Rectal smooth muscle tissue (tissue), 1 donor: ENCODE results near the gene ITGB3BP.
"Not testable (repeated sequence)": the region's sequence is repeated elsewhere in the genome, so short reads cannot be mapped to it uniquely, and the experiment has no call there.

ENCODE experiments used
- H3K27ac ChIP-seq: one replicate; pipeline ENCODE4 v1.7.0; 2013; ENCODE audit warnings: low read depth, low read length, inconsistent platforms
- H3K27me3 ChIP-seq: one replicate; pipeline ENCODE4 v1.7.0; 2013; ENCODE audit warnings: low read length; ENCODE audit not compliant: control insufficient read depth, insufficient read depth
- H3K36me3 ChIP-seq: one replicate; pipeline ENCODE4 v1.7.0; 2013; ENCODE audit warnings: low read length; ENCODE audit not compliant: control insufficient read depth, insufficient read depth
- H3K4me1 ChIP-seq: one replicate; pipeline ENCODE4 v1.7.0; 2013; ENCODE audit warnings: low read length; ENCODE audit not compliant: control insufficient read depth, insufficient read depth
- H3K4me3 ChIP-seq: one replicate; pipeline ENCODE4 v1.7.0; 2013; ENCODE audit warnings: low read length
- H3K9ac ChIP-seq: one replicate; pipeline ENCODE4 v1.7.0; 2013; ENCODE audit warnings: low read length

ITGB3BP gene

DNA sequence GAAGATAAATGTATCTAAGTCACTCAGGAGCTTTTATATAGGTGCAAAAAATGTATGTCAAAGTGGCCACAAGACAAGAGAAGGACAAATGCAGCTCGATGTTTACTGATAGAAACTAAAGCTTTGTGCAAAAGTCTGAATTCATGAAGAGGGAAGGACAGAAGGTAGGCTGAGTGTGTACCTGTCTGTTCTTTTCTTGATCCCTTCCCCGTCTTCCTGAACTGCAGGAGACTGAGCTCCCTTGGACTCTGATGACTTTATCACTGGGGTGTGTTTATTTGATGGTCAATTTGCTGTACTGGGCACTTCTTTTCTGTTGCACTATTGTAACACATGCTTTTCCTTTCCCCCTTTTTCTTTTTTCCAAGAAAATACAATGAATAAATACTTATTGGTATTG is 25.4 kb downstream of the ITGB3BP start:
- H3K27ac ChIP-seq: no peak overlapping the region
- H3K9ac ChIP-seq: no peak overlapping the region
- H3K4me3 ChIP-seq: no peak overlapping the region
- no peaks in the 10 kb centered on the region for H3K36me3 ChIP-seq
- H3K27me3 ChIP-seq: no peaks in the 10 kb centered on the region
- H3K4me1 ChIP-seq: no peaks in the 10 kb centered on the region

- Histone ChIP-seq H3K4me3 (no peak overlapping the region), H3K36me3 (no peaks in the 10 kb centered on the region), H3K4me1 (peaks cover 8% of the 10 kb centered on the region), H3K27ac (peak overlapping the region; percentile 48), H3K27me3 (no peaks in the 10 kb centered on the region), H3K9ac (no peak overlapping the region)
Observed at GRCh38 chr1:63487336-63488065, 35.5 kb downstream of the ITGB3BP start.

GRCh38 chr1:63486629-63487028 is 36.4 kb downstream of the ITGB3BP start:
- Histone ChIP-seq H3K27ac (no peak overlapping the region), H3K9ac (no peak overlapping the region), H3K36me3 (no peaks in the 10 kb centered on the region), H3K4me3 (no peak overlapping the region), H3K4me1 (peaks cover 8% of the 10 kb centered on the region), H3K27me3 (no peaks in the 10 kb centered on the region)

GRCh38 chr1:63480057-63480456 is 43.0 kb downstream of the ITGB3BP start:
- H3K4me3 ChIP-seq: no peak overlapping the region
- no peaks in the 10 kb centered on the region for H3K4me1 ChIP-seq
- no peaks in the 10 kb centered on the region for H3K36me3 ChIP-seq
- H3K27me3 ChIP-seq: no peaks in the 10 kb centered on the region
- H3K27ac ChIP-seq: no peak overlapping the region
- no peak overlapping the region for H3K9ac ChIP-seq

DNA sequence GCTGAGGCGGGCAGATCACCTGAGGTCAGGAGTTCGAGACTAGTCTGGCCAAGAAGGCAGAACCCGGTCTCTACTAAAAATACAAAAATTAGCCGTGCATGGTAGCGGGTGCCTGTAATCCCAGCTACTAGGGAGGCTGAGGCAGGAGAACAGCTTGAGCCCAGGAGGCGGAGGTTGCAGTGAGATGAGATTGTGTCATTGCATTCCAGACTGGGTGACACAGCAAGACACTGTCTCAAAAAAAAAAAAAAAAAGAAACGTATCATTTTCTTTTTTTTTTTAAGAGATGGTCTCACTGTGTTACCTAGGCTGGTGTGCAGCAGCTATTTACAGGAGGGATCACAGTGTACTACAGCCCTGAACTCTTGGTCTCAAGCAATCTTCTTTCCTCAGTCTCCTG is 47.3 kb downstream of the ITGB3BP start:
- no peaks in the 10 kb centered on the region for H3K27me3 ChIP-seq
- no peaks in the 10 kb centered on the region for H3K4me1 ChIP-seq
- no peak overlapping the region for H3K9ac ChIP-seq
- no peaks in the 10 kb centered on the region for H3K36me3 ChIP-seq
- no peak overlapping the region for H3K27ac ChIP-seq
- no peak overlapping the region for H3K4me3 ChIP-seq

GRCh38 chr1:63468683-63469082 is 54.3 kb downstream of the ITGB3BP start:
- not testable (repeated sequence) for H3K4me3 ChIP-seq, H3K9ac ChIP-seq, H3K27me3 ChIP-seq, H3K36me3 ChIP-seq, H3K4me1 ChIP-seq, H3K27ac ChIP-seq

- no peaks in the 10 kb centered on the region for H3K27me3 ChIP-seq
Observed at GRCh38 chr1:63466759-63467158, 56.3 kb downstream of the ITGB3BP start.

GRCh38 chr1:63466181-63466580 is 56.8 kb downstream of the ITGB3BP start:
- Histone ChIP-seq H3K27ac (no peak overlapping the region), H3K4me3 (no peak overlapping the region), H3K4me1 (no peaks in the 10 kb centered on the region)

More at GRCh38 chr1:63466759-63467158, 56.3 kb downstream of the ITGB3BP start:
- no peak overlapping the region for H3K9ac ChIP-seq
- H3K4me3 ChIP-seq: no peak overlapping the region
- H3K36me3 ChIP-seq: no peaks in the 10 kb centered on the region
- H3K27ac ChIP-seq: no peak overlapping the region
- H3K4me1 ChIP-seq: no peaks in the 10 kb centered on the region

DNA sequence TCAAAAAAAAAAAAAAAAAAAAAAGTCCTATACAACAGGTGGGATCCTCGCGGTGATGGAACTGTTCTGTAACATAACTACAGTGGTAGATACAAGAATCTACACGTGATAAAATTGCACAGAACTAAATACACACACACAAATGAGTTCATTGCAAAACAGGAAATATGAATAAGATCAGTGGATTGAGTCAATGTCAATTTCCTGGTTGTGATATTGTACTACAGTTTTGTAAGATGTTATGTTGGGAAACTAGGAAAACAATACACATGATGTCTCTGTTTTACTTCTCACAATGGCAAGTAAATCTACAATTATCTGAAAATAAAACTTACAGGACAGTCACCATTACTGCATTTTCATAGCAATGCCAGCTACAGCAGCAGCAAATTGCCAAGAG is 59.8 kb downstream of the ITGB3BP start:
- H3K4me3 ChIP-seq: no peak overlapping the region
- H3K27me3 ChIP-seq: no peaks in the 10 kb centered on the region
- no peaks in the 10 kb centered on the region for H3K36me3 ChIP-seq
- H3K9ac ChIP-seq: no peak overlapping the region
- H3K4me1 ChIP-seq: no peaks in the 10 kb centered on the region
- no peak overlapping the region for H3K27ac ChIP-seq

More at GRCh38 chr1:63466181-63466580, 56.8 kb downstream of the ITGB3BP start:
- Histone ChIP-seq H3K36me3 (no peaks in the 10 kb centered on the region), H3K9ac (no peak overlapping the region), H3K27me3 (no peaks in the 10 kb centered on the region)

DNA sequence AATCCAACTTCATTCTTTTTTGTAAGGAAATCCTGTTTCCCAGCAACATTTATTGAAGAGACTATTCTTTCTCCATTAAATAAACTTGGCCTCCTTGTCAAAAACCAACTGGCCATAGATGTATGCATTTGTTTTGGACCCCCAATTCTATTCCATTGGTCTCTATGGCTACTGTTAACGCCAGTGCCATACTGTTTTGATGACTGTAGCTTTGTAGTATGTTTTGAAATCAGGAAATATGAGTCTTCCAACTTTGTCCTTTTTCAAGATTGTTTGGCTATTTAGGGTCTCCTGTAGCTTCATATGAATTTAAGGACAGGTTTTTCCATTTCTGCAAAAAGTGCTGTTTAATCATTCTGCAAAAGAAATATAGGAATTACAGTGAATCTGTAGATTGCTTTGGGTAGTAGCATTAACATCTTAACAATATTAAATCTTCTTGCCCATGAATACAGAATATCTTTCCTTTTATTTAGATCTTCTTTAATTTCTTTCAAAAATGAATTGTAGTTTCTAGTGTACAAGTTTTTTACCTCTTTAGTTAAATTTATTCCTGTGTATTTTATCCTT is 61.3 kb downstream of the ITGB3BP start:
- Histone ChIP-seq H3K27ac (no peak overlapping the region), H3K4me1 (no peaks in the 10 kb centered on the region), H3K36me3 (no peaks in the 10 kb centered on the region), H3K9ac (no peak overlapping the region), H3K27me3 (no peaks in the 10 kb centered on the region), H3K4me3 (no peak overlapping the region)

GRCh38 chr1:63458750-63459149 is 64.3 kb downstream of the ITGB3BP start:
- no peaks in the 10 kb centered on the region for H3K4me1 ChIP-seq
- H3K9ac ChIP-seq: no peak overlapping the region
- H3K4me3 ChIP-seq: no peak overlapping the region
- no peak overlapping the region for H3K27ac ChIP-seq
- no peaks in the 10 kb centered on the region for H3K27me3 ChIP-seq
- no peaks in the 10 kb centered on the region for H3K36me3 ChIP-seq

DNA sequence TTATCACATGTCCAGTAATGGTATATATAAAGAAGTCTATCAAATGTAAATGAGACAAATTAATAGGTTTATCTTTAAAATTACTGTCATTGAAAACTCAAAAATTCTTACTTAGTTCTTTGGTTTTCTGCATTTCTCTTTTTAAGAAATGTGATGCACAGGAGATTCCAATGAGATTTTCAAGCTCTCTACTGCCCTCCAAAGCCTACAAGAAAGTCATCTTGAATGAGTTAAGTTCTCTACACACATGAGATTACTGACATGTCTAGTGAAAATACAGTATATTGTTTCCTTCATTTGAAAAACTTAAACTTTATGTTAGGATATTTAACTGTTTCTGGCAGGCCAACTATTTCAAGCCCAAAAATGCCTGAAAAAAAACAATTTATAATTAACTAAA is 68.8 kb downstream of the ITGB3BP start:
- H3K36me3 ChIP-seq: no peaks in the 10 kb centered on the region
- H3K4me1 ChIP-seq: no peaks in the 10 kb centered on the region
- H3K27ac ChIP-seq: no peak overlapping the region
- H3K27me3 ChIP-seq: no peaks in the 10 kb centered on the region
- H3K9ac ChIP-seq: no peak overlapping the region
- H3K4me3 ChIP-seq: no peak overlapping the region

- H3K9ac ChIP-seq: no peak overlapping the region
- no peaks in the 10 kb centered on the region for H3K36me3 ChIP-seq
- H3K4me3 ChIP-seq: no peak overlapping the region
Observed at GRCh38 chr1:63453232-63453631, 69.8 kb downstream of the ITGB3BP start.

More at GRCh38 chr1:63453232-63453631, 69.8 kb downstream of the ITGB3BP start:
- Histone ChIP-seq H3K27me3 (no peaks in the 10 kb centered on the region), H3K27ac (no peak overlapping the region), H3K4me1 (no peaks in the 10 kb centered on the region)
